Measurements from ENCODE around the gene NAA60.

Gene NAA60

DNA sequence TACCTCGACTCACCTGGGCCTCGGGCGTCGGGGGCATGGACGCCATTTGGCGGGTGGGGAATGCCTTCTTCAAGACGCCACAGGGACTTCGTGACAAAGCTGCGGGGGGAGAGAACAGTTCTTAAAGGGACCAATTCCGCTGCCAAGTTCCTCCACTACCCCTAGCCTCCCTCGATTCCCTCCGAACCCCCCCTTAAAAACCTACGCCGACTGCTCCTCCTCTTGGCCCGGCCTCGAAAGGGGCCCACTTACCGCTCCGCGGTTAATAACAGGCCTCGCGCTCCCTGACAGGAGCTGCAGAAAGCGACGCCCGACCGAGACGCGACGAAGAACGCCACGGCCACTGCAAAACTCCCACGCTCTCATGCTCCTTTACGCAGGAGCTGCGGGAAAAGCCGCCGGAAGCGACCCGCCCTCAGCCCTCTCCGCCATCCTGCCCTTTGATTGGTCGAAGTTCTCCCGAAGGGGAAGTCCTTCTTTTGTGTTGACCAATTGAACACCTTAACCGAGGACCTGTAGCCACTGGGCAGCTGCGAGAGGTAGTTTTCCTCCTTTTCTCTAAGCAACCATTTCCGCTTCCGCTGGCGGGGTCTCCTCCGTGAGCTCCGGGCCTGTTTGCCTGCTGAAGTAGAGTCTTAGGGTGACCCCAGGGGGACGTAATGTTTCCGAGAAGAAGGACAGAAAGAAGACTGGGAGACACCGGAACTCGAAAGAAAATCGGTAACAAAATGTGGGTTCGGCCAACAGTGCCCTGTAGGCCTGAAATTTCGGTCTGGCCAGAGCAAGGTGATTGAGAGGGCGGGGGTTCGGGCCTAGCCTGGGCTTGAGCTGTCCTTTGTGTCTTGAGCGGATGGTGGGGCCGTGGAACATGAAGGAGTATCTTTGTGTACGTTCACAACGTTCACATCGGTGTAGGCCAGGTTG, at the start of gene NAA60, which contains the start of gene ZNF597:
TSS of gene NAA60 (plus strand) at position 573 of the 924 bp plus-strand sequence. CDS start 32,548 bp downstream, outside the sequence.
TSS of gene ZNF597 (minus strand) at position 397 of the 924 bp plus-strand sequence. CDS start at position 46, 351 bp downstream.
- DNase-seq = peak; percentile 89

- DNase-seq = no peak
Measured at GRCh38 chr16:3400446-3400778, 43.1 kb upstream of the NAA60 start.

DNA sequence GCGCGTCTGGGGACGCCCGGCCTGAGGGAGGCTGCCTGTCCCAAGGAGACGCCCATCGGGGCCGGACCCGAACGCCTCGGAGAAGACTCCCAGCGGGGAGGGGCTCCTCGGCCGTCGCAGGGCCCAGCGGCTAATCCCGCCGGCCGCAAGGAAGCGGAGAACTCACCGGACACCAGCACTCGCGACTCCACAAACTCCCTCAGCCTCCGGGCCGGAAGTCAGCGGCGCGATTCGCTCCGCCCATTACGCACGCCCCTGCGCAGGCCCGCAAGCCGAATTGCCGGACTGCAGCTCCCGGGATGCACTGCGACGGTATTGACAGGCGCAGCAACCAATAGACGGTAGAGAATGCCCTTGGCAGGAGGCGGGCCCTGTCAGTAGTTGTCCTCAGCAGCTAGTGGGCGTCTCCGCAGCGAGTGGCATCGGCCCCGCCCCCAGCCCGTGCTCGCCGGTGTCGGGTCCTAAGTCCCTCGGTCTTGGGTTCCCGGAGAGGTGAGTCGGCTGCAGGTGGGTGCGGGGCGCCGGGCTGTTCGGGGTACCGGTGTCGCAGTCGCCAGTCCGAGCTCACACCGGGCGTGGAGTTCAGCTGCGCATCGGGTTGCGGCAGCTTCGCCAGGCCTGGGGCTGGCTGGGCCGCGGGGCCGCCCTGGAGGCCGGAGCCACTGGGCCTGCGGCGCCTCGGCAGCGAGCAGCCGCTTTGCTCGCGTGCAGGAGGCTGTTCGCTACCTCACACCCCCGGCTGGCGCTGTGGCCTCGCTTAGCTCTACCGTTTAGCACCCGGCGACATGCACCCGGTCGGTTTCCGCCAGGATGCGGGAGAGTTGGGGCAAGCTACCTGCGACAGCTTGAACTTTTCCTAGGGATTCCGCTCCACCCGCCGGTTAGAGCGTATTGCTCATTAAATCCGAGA, 42.4 kb upstream of the NAA60 start, which contains the start of the genes ZNF174 and ZSCAN32:
TSS of gene ZNF174 (plus strand) at position 437 of the 910 bp plus-strand sequence. CDS start 790 bp downstream, outside the sequence.
TSS of gene ZSCAN32 (minus strand) at position 226 of the 910 bp plus-strand sequence. CDS start 3,447 bp downstream, outside the sequence.
- peak; percentile 99 for DNase-seq

- DNase-seq = no peak
Measured at GRCh38 chr16:3401719-3402397, 41.6 kb upstream of the NAA60 start.

DNA sequence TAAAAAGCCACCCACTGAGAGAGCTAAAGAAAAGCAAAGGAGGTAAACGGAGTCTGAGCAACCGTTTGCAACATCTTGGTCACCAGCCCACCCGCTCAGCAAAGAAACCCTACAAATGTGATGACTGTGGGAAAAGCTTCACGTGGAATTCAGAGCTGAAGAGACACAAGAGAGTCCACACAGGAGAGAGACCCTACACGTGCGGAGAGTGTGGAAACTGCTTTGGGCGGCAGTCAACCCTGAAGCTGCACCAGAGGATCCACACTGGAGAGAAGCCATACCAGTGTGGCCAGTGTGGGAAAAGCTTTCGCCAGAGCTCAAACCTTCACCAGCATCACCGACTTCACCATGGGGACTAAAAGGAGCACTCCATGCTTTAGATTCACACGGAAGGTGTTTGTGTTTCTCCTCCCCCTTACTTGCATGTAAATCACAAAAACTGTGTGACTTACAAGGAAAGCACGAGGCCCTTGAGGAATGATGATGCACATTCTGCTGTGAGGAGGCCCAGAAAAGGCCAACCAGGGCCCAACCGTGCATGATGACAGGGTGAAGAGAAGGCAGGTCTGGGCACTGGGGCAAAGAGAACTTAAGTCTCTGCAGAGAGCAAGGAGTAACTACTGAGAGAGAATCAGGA, 34.8 kb upstream of the NAA60 start:
- DNase-seq = no peak

DNA sequence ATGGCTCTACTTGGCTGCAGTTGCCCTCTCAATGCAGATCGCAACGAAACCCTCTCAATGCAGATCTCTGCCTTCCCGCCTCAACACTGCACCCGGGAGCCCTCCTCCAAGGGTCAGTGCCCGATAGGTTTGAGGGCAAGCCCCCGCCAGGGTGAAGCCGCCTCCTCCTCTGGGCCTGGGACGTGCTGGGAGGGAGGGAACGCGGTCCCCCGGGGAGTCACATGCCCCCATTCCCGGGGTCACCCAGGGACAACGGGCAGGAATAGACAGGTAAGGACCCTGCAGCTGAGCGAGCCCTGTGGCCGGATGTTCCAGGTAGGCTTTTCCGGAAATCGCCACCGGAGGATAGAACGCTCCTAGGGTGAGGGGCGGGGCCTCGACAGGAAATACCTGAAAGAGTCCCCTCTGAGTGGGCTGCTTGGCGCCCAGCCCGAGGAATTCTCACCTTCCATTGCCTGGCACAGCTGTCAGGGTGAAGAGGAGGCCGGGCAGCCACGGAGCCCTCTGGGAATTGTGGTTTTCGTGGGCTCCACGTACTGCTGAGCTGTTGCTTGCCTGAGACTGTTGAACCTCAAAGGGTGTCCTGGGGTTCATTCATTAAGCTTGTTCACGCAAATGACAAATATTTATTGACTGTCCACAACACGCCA, 29.6 kb upstream of the NAA60 start:
- DNase-seq = no peak

GRCh38 chr16:3431779-3432219, 11.7 kb upstream of the NAA60 start:
- DNase-seq = peak; percentile 51

GRCh38 chr16:3434373-3434772, 9.1 kb upstream of the NAA60 start:
- DNase-seq = no peak

GRCh38 chr16:3439637-3440036, 3.8 kb upstream of the NAA60 start:
- DNase-seq = no peak

- DNase-seq = peak; percentile 28
Measured at GRCh38 chr16:3444032-3444388, 530 bp downstream of the NAA60 start.

DNA sequence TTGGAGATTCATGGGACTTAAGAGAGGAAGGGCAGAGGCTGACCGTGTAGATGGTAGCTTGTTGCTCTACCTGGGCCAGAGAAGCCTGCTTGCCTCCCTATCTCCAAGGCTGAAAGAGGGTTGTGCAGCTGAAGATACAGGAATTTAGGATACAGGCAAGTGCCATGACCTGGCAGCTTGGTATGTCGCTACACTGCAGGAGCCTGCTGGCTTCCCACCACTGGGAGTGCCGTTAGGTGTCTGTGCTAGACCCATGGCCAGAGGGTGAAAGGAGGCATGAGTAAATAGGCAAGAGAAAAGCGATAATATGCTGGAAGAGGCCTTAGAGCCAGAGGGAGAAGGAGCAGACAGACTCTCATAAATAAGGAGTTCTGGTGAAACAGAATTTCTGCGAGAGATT, 10.6 kb downstream of the NAA60 start:
- no peak for DNase-seq

- DNase-seq = no peak
Measured at GRCh38 chr16:3454631-3455147, 11.2 kb downstream of the NAA60 start.

GRCh38 chr16:3457434-3458252, 14.2 kb downstream of the NAA60 start:
- DNase-seq = peak; percentile 92

DNA sequence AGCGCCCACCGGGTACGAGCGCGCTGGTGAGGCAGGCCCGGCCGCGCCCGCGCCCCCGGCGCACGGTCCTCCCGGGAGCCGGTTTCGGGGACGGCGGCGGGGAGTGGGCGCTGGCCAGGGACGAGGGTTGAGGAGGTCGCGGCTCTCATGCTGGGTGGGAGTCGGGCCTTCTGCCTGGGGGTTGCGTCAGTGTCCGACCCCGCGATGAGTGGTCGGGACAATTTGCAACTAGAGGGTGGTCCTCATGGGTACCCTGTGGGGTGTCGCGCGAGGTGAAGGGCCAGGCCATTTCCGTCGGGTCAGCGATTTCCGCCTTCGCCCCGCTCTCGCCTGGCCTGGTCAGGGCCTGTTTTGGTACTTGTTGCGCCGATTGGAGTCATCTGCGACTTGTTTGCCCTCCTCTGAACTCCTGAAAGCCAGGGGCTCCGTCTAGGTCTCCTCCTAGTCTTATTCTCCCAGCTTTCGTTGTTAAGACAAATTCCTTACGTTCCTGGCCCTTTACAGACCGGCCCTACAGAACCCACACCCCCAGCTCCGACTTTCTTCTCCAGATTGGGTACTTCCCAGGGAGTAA, 14.9 kb downstream of the NAA60 start:
- DNase-seq = no peak

GRCh38 chr16:3458852-3459361, 15.4 kb downstream of the NAA60 start:
- peak; percentile 29 for DNase-seq

GRCh38 chr16:3459401-3460090, 16.1 kb downstream of the NAA60 start:
- DNase-seq = peak; percentile 20

DNA sequence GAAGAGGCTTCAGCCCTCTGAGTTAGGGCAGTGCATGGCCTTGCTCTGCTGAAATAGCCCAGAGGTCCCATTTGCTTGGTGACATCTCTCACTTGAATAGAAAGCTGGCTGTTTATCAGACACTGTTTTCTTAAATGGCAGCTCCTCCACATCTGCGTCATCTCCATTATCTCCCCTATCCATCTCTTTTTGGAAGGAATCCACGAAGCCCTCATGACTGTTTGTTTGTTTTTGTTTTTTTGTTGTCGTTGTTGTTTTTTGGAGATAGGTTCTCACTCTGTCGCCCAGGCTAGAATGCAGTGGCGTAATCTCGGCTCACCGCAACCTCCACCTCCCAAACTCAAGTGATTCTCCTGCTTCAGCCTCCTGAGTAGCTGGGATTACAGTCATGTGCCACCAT, 16.6 kb downstream of the NAA60 start:
- no peak for DNase-seq

GRCh38 chr16:3460585-3460984, 17.1 kb downstream of the NAA60 start:
- no peak for DNase-seq

DNA sequence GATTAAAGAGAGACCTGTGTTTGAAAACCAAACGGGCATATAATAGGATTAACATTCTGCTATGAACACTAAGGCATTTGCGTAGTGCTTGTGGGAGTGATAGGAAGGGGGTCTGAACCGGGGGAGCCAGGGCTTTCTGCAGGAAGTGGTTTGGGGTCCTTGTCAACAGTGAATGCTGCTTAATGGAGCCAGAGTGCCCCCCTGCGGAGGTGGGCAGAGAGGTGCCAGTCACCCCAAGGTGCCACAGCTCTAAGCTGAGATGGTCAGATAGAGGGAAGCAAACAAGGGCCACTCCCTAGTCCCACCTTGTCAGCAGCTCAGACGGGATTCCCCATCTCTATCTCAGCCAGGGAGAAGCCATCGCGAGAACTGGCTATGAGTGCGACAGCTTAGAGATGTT, 17.7 kb downstream of the NAA60 start:
- peak; percentile 54 for DNase-seq
